ENCODE data around the gene MRPL14. TPM values are rescaled to one million over a fixed set of nuclear protein-coding genes. Genes with fewer than 3 reads are reported as not detected.

MRPL14 gene
- total and polyA plus RNA-seq, 9 of the 15 experiments (the other 6 are each of a cell fraction or from before 2014, with no cell fraction given), result 126 to 424 (median 165) TPM

GRCh38 chr6:44073612-44074438 lies 53.4 kb downstream of the MRPL14 start (continued):
- TF ChIP-seq, protein P1, sequence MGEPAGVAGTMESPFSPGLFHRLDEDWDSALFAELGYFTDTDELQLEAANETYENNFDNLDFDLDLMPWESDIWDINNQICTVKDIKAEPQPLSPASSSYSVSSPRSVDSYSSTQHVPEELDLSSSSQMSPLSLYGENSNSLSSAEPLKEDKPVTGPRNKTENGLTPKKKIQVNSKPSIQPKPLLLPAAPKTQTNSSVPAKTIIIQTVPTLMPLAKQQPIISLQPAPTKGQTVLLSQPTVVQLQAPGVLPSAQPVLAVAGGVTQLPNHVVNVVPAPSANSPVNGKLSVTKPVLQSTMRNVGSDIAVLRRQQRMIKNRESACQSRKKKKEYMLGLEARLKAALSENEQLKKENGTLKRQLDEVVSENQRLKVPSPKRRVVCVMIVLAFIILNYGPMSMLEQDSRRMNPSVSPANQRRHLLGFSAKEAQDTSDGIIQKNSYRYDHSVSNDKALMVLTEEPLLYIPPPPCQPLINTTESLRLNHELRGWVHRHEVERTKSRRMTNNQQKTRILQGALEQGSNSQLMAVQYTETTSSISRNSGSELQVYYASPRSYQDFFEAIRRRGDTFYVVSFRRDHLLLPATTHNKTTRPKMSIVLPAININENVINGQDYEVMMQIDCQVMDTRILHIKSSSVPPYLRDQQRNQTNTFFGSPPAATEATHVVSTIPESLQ (CRISPR knock-in tag; IDR thresholded peaks at IDR 0.05), result no peak
- peak; percentile 47; the same call in 1 of the 2 replicates for TF ChIP-seq NCOA1 (IDR thresholded peaks at IDR 0.05; ENCODE audit: low read depth)
- TF ChIP-seq, protein P2, sequence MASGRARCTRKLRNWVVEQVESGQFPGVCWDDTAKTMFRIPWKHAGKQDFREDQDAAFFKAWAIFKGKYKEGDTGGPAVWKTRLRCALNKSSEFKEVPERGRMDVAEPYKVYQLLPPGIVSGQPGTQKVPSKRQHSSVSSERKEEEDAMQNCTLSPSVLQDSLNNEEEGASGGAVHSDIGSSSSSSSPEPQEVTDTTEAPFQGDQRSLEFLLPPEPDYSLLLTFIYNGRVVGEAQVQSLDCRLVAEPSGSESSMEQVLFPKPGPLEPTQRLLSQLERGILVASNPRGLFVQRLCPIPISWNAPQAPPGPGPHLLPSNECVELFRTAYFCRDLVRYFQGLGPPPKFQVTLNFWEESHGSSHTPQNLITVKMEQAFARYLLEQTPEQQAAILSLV (tag; IDR thresholded peaks at IDR 0.05), result no peak
- TF ChIP-seq, protein P3, sequence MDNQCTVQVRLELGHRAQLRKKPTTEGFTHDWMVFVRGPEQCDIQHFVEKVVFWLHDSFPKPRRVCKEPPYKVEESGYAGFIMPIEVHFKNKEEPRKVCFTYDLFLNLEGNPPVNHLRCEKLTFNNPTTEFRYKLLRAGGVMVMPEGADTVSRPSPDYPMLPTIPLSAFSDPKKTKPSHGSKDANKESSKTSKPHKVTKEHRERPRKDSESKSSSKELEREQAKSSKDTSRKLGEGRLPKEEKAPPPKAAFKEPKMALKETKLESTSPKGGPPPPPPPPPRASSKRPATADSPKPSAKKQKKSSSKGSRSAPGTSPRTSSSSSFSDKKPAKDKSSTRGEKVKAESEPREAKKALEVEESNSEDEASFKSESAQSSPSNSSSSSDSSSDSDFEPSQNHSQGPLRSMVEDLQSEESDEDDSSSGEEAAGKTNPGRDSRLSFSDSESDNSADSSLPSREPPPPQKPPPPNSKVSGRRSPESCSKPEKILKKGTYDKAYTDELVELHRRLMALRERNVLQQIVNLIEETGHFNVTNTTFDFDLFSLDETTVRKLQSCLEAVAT (IDR thresholded peaks at IDR 0.05), result peak; percentile 78 to 80
- no peak for TF ChIP-seq FOXJ2 (tag; IDR thresholded peaks at IDR 0.05)
- no peak for TF ChIP-seq BCOR (IDR thresholded peaks at IDR 0.05)
- no peak for TF ChIP-seq ZNF3 (CRISPR knock-in tag; IDR thresholded peaks at IDR 0.05)
- TF ChIP-seq ATF4 (CRISPR knock-in tag; IDR thresholded peaks at IDR 0.05), result no peak
- TF ChIP-seq, protein P4, sequence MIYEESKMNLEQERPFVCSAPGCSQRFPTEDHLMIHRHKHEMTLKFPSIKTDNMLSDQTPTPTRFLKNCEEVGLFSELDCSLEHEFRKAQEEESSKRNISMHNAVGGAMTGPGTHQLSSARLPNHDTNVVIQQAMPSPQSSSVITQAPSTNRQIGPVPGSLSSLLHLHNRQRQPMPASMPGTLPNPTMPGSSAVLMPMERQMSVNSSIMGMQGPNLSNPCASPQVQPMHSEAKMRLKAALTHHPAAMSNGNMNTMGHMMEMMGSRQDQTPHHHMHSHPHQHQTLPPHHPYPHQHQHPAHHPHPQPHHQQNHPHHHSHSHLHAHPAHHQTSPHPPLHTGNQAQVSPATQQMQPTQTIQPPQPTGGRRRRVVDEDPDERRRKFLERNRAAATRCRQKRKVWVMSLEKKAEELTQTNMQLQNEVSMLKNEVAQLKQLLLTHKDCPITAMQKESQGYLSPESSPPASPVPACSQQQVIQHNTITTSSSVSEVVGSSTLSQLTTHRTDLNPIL (CRISPR knock-in tag; IDR thresholded peaks at IDR 0.05), result no peak
- no peak for TF ChIP-seq CCAR2 (IDR thresholded peaks at IDR 0.05; ENCODE audit: low read depth, low read length)
- no peak for TF ChIP-seq ZNF740 (CRISPR knock-in tag; IDR thresholded peaks at IDR 0.05)
- no peak for TF ChIP-seq ZNF740 (tag; IDR thresholded peaks at IDR 0.05)
- TF ChIP-seq HINFP (tag; conservative IDR thresholded peaks at IDR 0.05; ENCODE audit: low read depth), result no peak
- no peak for TF ChIP-seq ZNF239 (CRISPR knock-in tag; IDR thresholded peaks at IDR 0.05)
- TF ChIP-seq, protein P5, sequence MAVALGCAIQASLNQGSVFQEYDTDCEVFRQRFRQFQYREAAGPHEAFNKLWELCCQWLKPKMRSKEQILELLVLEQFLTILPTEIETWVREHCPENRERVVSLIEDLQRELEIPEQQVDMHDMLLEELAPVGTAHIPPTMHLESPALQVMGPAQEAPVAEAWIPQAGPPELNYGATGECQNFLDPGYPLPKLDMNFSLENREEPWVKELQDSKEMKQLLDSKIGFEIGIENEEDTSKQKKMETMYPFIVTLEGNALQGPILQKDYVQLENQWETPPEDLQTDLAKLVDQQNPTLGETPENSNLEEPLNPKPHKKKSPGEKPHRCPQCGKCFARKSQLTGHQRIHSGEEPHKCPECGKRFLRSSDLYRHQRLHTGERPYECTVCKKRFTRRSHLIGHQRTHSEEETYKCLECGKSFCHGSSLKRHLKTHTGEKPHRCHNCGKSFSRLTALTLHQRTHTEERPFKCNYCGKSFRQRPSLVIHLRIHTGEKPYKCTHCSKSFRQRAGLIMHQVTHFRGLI (CRISPR knock-in tag; IDR thresholded peaks at IDR 0.05), result no peak
- TF ChIP-seq ZNF766 (CRISPR knock-in tag; conservative IDR thresholded peaks at IDR 0.05), result no peak

Data from K562 (cell line).